Thyroid gland (tissue), 4 donors: Measurements from ENCODE around the gene CMTM8.

Experiments
- CTCF ChIP-seq, 6 experiments: fragments of 200-600 bp in 3 of 6; fragments of 450-650 bp in 3 of 6; sonication (generic) in 3 of 6; IDR thresholded peaks; one replicate each; pipeline ENCODE4 v1.5.1; 2016 to 2019; ENCODE audit warnings: antibody characterized with exemption in 6 of 6, mild to moderate bottlenecking in 2 of 6, inconsistent platforms in 1 of 6, moderate library complexity in 1 of 6
- POLR2A ChIP-seq, 2 donors: fragments of 450-650 bp; IDR thresholded peaks; one replicate each; pipeline ENCODE4 v1.6.1; 2017; ENCODE audit warnings: antibody characterized with exemption in 2 of 2, mild to moderate bottlenecking in 2 of 2, moderate library complexity in 1 of 2

GRCh38 chr3:32404714-32405113, 166.2 kb downstream of the CMTM8 start:
- TF ChIP-seq POLR2A (IDR thresholded peaks at IDR 0.05) (no peak), CTCF (IDR thresholded peaks at IDR 0.05) (no peak)
